ENCODE measurements around the gene PIP5K1B. TPM values are rescaled to one million over a fixed set of nuclear protein-coding genes. Genes with fewer than 3 reads are reported as not detected.

Gene PIP5K1B
- total RNA-seq, 1 experiment from 2014 or later, result 9.0 TPM

DNA sequence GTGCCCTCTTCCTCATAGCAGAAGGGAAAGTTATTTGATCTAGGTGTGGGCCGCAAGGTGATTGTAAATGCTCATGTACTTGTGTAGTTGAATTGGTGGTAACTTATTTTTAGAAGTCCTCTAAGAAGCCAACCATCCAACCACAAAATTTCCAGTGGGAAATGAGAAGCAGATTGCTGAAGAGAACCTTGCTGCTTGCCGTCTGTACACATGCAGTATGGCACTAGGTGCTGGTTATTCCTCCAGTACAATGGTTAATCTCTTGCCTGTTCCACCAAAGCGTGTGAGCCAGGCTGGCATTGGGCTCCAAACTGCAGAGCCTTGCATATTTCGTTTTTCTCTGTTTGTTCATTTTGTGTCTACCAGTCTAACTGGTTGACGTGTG, 28.0 kb downstream of the PIP5K1B start:
- Mint-ChIP-seq H3K4me3 (ENCODE audit: low read depth, unreplicated experiment) (no peak overlapping the region), H3K9me3 (ENCODE audit: low read depth, unreplicated experiment) (no peaks in the 10 kb centered on the region), H3K27ac (ENCODE audit: unreplicated experiment) (no peak overlapping the region), H3K4me1 (ENCODE audit: low read depth, unreplicated experiment) (peaks cover 14% of the 10 kb centered on the region), H3K36me3 (ENCODE audit: insufficient read depth, unreplicated experiment) (no peaks in the 10 kb centered on the region), H3K27me3 (ENCODE audit: unreplicated experiment) (no peaks in the 10 kb centered on the region)
- CTCF ChIA-PET, result no interaction called here
- no peak for DNase-seq
- TF ChIP-seq, protein P1, sequence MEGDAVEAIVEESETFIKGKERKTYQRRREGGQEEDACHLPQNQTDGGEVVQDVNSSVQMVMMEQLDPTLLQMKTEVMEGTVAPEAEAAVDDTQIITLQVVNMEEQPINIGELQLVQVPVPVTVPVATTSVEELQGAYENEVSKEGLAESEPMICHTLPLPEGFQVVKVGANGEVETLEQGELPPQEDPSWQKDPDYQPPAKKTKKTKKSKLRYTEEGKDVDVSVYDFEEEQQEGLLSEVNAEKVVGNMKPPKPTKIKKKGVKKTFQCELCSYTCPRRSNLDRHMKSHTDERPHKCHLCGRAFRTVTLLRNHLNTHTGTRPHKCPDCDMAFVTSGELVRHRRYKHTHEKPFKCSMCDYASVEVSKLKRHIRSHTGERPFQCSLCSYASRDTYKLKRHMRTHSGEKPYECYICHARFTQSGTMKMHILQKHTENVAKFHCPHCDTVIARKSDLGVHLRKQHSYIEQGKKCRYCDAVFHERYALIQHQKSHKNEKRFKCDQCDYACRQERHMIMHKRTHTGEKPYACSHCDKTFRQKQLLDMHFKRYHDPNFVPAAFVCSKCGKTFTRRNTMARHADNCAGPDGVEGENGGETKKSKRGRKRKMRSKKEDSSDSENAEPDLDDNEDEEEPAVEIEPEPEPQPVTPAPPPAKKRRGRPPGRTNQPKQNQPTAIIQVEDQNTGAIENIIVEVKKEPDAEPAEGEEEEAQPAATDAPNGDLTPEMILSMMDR (IDR thresholded peaks at IDR 0.05; ENCODE audit: unreplicated experiment), result no peak
- intact Hi-C loops (cut with micrococcal nuclease; ENCODE audit: unreplicated experiment), result no loop called here
- no TSS peak for BruUV-seq (replicated peaks)

DNA sequence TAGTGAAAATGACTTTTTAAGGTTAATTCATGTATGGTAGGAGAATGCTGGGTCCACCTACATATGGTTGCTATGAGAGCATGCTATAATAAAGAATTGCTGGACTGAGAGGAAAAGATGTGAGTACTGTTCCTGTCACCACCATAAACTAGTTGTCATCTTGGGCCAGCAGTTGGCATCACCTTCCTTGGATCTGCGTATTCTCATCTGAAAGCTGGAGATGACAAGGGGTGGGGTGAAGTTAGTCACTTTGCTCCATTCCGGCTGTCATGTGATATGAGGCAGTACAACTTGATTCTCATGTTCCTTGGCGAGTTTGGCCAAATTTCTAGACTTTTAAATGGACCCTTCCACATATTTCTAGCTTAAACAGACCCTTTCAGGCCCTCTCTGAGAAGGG, 33.3 kb downstream of the PIP5K1B start:
- Mint-ChIP-seq H3K9me3 (ENCODE audit: low read depth, unreplicated experiment) (no peaks in the 10 kb centered on the region), H3K27ac (ENCODE audit: unreplicated experiment) (peak overlapping the region; percentile 97), H3K27me3 (ENCODE audit: unreplicated experiment) (no peaks in the 10 kb centered on the region), H3K4me1 (ENCODE audit: low read depth, unreplicated experiment) (peaks cover 31% of the 10 kb centered on the region), H3K4me3 (ENCODE audit: low read depth, unreplicated experiment) (no peak overlapping the region), H3K36me3 (ENCODE audit: insufficient read depth, unreplicated experiment) (no peaks in the 10 kb centered on the region)
- BruUV-seq (replicated peaks), result no TSS peak
- TF ChIP-seq, protein P1 (IDR thresholded peaks at IDR 0.05; ENCODE audit: unreplicated experiment), result no peak
- intact Hi-C loops (cut with micrococcal nuclease; ENCODE audit: unreplicated experiment), result no loop called here
- no peak for DNase-seq
- CTCF ChIA-PET, result interaction anchor here (0.6 to 1.6 kb wide), 2 partner anchors 226 to 413 kb away, joined by 3 read pairs; no protein-coding TSS in a partner anchor

DNA sequence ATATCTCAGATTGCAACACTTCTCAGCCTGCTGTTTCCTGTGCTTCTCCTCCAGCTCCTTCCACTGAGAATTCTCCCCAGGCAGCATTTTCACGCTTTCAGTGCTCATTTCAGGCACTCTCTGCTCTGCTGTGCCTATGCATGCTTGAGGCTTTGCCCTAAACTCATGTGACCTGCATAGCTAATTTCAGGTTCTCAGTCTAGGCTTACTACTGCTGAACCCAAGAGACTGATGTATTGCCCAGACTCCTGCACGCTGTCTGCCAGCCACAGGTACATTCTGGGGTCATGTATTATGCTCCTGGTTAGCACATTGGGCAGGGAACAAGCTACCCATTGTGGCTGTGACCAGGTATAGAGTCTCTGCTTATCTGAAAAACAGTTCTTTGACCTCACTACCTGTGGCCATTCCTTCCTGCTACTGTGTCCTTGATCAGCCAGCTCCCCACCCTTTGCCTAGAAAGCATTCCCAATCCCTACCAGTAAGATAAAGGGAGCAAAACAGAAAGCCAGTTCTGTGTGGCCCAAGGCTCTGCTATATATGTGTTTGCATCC, 34.7 kb downstream of the PIP5K1B start:
- Mint-ChIP-seq H3K4me1 (ENCODE audit: low read depth, unreplicated experiment) (peaks cover 31% of the 10 kb centered on the region), H3K9me3 (ENCODE audit: low read depth, unreplicated experiment) (no peaks in the 10 kb centered on the region), H3K4me3 (ENCODE audit: low read depth, unreplicated experiment) (peak overlapping the region; percentile 50), H3K36me3 (ENCODE audit: insufficient read depth, unreplicated experiment) (no peaks in the 10 kb centered on the region), H3K27ac (ENCODE audit: unreplicated experiment) (peak overlapping the region; percentile 97), H3K27me3 (ENCODE audit: unreplicated experiment) (no peaks in the 10 kb centered on the region)
- TF ChIP-seq, protein P1 (IDR thresholded peaks at IDR 0.05; ENCODE audit: unreplicated experiment), result no peak
- intact Hi-C loops (cut with micrococcal nuclease; ENCODE audit: unreplicated experiment), result loop anchor here (5.0 kb wide), 1 partner anchor 32 kb away; the partner anchor contains the start of gene PIP5K1B
- BruUV-seq (replicated peaks), result no TSS peak
- DNase-seq, result peak; percentile 53
- CTCF ChIA-PET, result interaction anchor here (0.8 to 1.7 kb wide), 8 partner anchors 11 to 639 kb away, joined by 3 to 6 read pairs (median 4); a partner anchor contains a TSS

DNA sequence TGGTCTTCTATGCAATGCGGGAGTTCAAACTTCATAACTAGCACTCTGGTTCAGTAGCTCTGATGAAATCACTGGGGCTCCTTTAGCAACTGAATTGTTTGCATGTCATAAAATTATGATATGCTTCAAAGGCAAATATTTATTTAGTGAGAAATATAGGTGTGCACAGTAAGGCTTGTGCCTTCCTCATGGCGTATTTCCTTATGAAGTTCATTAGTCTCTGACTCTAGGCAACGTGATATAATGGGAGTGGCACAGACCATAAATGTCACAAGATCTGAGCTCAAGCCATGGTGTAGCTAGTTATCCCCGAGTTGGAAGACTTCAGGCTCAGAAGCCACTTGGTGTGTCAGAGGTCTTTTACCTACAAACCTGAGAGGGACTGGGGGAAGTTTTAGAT, 35.5 kb downstream of the PIP5K1B start:
- no peaks in the 10 kb centered on the region for H3K36me3 Mint-ChIP-seq (ENCODE audit: insufficient read depth, unreplicated experiment)
- CTCF ChIA-PET, result interaction anchor here (0.8 to 1.7 kb wide), 3 partner anchors 16 to 39 kb away, joined by 3 to 4 read pairs (median 4); a partner anchor contains a TSS
- no peaks in the 10 kb centered on the region for H3K27me3 Mint-ChIP-seq (ENCODE audit: unreplicated experiment)
- H3K4me3 Mint-ChIP-seq (ENCODE audit: low read depth, unreplicated experiment), result peak overlapping the region; percentile 50
- BruUV-seq (replicated peaks), result no TSS peak
- peaks cover 28% of the 10 kb centered on the region for H3K4me1 Mint-ChIP-seq (ENCODE audit: low read depth, unreplicated experiment)
- peak; percentile 34 for DNase-seq
- intact Hi-C loops (cut with micrococcal nuclease; ENCODE audit: unreplicated experiment), result loop anchor here (5.0 kb wide), 1 partner anchor 33 kb away; the partner anchor contains the start of gene PIP5K1B
- peak overlapping the region; percentile 97 for H3K27ac Mint-ChIP-seq (ENCODE audit: unreplicated experiment)
- TF ChIP-seq, protein P1 (IDR thresholded peaks at IDR 0.05; ENCODE audit: unreplicated experiment), result no peak
- no peaks in the 10 kb centered on the region for H3K9me3 Mint-ChIP-seq (ENCODE audit: low read depth, unreplicated experiment)

Data from Calu3 (cell line).